Neural crest cell (in vitro differentiated cells): Measurements from ENCODE around the gene FAM210A. TPM values are rescaled to one million over a fixed set of nuclear protein-coding genes. Genes with fewer than 3 reads are reported as not detected.

Experiments
- DNase-seq: peaks from one replicate; pipeline ENCODE4 v3.0.0; 2021; ENCODE audit warnings: low read depth, mixed read lengths, low spot score
- H3K27ac Mint-ChIP-seq: one replicate; pipeline ENCODE4 v1.8.0; 2021; ENCODE audit warnings: mild to moderate bottlenecking, mixed read lengths; ENCODE audit not compliant: unreplicated experiment
- H3K27me3 Mint-ChIP-seq: 2 replicates; pipeline ENCODE4 v1.8.0; 2021; ENCODE audit warnings: low read depth, mild to moderate bottlenecking, mixed read lengths
- H3K36me3 Mint-ChIP-seq: 2 replicates; pipeline ENCODE4 v1.8.0; 2021; ENCODE audit warnings: low read depth, mild to moderate bottlenecking, mixed read lengths
- H3K4me1 Mint-ChIP-seq: 2 replicates; pipeline ENCODE4 v1.8.0; 2021; ENCODE audit warnings: mixed read lengths
- H3K4me3 Mint-ChIP-seq: one replicate; pipeline ENCODE4 v1.8.0; 2021; ENCODE audit warnings: mild to moderate bottlenecking, mixed read lengths
- H3K9me3 Mint-ChIP-seq: 2 replicates; pipeline ENCODE4 v1.8.0; 2021; ENCODE audit warnings: mixed read lengths
- total RNA-seq: library from RNA; stranded (reverse); gene quantifications from 2 replicates; pipeline ENCODE4 v1.2.1, GENCODE V29; 2021
- TF ChIP-seq, protein P1 (sequence below): fragments of 200-600 bp; sonication (generic); conservative IDR thresholded peaks from 2 replicates; pipeline ENCODE4 v1.5.0; 2021; ENCODE audit warnings: antibody characterized with exemption, mild to moderate bottlenecking

The FAM210A gene
- total RNA-seq, 1 donor from 2014 or later = 15.1 TPM

DNA sequence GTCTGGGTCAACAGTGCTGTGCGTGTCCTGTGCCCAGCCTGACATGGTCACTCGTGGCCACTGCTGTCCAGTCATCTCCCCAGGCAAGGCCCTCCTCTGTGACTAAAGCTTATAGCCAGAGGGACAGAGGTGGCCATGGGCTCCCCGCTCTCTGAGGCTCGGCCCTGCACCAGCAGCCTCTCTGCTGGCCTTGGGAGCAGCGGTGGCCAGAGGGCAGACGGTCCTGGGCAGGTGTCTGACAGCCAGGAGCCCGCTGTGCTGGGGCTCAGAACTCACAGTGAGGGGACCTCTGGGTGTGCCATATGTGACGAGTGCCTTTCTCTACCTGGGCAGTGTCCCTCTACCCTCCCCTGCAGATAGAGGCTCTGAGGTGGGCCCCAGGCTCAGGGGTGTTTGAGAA is 98.7 kb downstream of the FAM210A start:
- H3K36me3 Mint-ChIP-seq = no peaks in the 10 kb centered on the region
- no peaks in the 10 kb centered on the region for H3K27me3 Mint-ChIP-seq
- DNase-seq = no peak
- no peaks in the 10 kb centered on the region for H3K9me3 Mint-ChIP-seq
- H3K4me1 Mint-ChIP-seq = peaks cover 5% of the 10 kb centered on the region
- TF ChIP-seq, protein P1, sequence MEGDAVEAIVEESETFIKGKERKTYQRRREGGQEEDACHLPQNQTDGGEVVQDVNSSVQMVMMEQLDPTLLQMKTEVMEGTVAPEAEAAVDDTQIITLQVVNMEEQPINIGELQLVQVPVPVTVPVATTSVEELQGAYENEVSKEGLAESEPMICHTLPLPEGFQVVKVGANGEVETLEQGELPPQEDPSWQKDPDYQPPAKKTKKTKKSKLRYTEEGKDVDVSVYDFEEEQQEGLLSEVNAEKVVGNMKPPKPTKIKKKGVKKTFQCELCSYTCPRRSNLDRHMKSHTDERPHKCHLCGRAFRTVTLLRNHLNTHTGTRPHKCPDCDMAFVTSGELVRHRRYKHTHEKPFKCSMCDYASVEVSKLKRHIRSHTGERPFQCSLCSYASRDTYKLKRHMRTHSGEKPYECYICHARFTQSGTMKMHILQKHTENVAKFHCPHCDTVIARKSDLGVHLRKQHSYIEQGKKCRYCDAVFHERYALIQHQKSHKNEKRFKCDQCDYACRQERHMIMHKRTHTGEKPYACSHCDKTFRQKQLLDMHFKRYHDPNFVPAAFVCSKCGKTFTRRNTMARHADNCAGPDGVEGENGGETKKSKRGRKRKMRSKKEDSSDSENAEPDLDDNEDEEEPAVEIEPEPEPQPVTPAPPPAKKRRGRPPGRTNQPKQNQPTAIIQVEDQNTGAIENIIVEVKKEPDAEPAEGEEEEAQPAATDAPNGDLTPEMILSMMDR = no peak
- no peak overlapping the region for H3K27ac Mint-ChIP-seq
- H3K4me3 Mint-ChIP-seq = no peak overlapping the region

DNA sequence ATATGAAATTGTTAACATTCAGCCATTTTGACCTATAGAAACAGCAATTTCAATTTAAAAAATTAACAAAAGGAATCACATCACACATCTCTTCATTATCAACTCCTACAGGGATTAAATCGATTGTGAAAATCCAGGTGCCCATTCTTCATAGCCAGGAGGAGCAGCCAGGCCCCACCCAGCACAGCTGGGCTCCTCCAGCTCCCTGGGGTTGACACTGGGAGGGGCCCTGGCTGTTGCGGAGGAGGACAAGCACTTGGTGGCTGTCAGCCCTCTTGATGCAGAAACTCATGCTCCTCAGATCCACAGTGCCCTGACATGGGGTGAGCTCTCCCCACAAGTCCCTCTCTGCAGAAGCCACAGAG is 99.8 kb downstream of the FAM210A start:
- no peak for DNase-seq
- H3K36me3 Mint-ChIP-seq = no peaks in the 10 kb centered on the region
- H3K27me3 Mint-ChIP-seq = no peaks in the 10 kb centered on the region
- no peak overlapping the region for H3K27ac Mint-ChIP-seq
- no peak overlapping the region for H3K4me3 Mint-ChIP-seq
- TF ChIP-seq, protein P1 = no peak
- H3K4me1 Mint-ChIP-seq = peaks cover 5% of the 10 kb centered on the region
- no peaks in the 10 kb centered on the region for H3K9me3 Mint-ChIP-seq

DNA sequence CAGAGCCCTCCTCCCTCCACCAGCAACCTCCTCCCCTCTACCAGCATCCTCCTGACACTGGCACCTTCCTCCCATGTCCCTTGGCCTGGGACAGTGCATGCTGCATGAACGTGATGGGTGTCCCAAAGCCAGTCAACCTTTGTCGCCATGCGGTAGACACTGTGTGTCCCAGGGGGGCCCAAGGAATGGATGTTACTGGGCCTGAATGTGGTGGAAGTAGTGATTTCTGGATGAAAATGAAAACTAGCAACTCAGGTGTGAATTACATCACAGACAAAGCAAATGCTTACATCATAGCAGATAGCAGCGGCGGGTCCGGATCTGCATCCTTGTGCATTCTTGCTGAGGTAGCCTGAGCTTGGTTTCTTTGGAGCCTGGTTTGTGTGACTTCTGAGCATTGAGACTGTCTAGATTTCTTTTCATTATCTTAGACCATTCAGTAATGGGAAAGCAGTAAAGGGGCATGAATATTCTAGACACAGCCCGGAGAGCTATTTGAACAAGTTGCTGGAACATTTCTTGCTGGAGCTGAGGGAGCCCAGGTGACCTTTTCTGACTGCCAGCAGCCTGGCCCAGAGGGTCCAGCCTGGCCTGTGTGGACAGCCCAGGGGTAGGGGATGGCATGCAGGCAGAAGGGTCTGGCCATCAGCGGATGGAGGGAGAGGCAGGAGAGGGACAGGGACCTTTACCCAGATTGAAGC is 100.4 kb downstream of the FAM210A start:
- H3K4me1 Mint-ChIP-seq = peaks cover 5% of the 10 kb centered on the region
- no peak overlapping the region for H3K27ac Mint-ChIP-seq
- TF ChIP-seq, protein P1 = no peak
- no peak overlapping the region for H3K4me3 Mint-ChIP-seq
- no peaks in the 10 kb centered on the region for H3K27me3 Mint-ChIP-seq
- DNase-seq = no peak
- H3K9me3 Mint-ChIP-seq = no peaks in the 10 kb centered on the region
- no peaks in the 10 kb centered on the region for H3K36me3 Mint-ChIP-seq

DNA sequence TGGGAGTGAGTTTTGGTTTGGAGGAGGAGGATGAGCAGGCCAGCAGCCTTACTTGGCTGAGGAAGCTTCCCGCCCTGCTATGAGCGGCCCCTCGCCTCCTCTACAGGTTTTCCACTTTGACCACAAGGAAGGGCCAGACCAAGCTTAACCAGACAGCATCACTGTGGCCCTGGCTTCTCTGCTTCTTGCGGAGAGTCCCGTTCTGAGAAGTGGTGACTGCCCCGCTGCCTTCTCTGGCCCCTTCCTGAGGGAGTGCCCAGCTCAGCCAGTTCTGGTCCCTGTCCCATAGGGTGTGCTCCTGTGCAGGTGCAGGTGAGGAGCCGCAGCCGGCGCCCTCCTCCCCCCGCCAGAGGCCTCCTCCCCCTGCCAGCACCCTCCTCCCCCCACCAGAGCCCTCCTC is 101.0 kb downstream of the FAM210A start:
- H3K27me3 Mint-ChIP-seq = no peaks in the 10 kb centered on the region
- no peaks in the 10 kb centered on the region for H3K36me3 Mint-ChIP-seq
- TF ChIP-seq, protein P1 = no peak
- no peak overlapping the region for H3K4me3 Mint-ChIP-seq
- H3K27ac Mint-ChIP-seq = no peak overlapping the region
- H3K9me3 Mint-ChIP-seq = no peaks in the 10 kb centered on the region
- no peak for DNase-seq
- peaks cover 5% of the 10 kb centered on the region for H3K4me1 Mint-ChIP-seq

DNA sequence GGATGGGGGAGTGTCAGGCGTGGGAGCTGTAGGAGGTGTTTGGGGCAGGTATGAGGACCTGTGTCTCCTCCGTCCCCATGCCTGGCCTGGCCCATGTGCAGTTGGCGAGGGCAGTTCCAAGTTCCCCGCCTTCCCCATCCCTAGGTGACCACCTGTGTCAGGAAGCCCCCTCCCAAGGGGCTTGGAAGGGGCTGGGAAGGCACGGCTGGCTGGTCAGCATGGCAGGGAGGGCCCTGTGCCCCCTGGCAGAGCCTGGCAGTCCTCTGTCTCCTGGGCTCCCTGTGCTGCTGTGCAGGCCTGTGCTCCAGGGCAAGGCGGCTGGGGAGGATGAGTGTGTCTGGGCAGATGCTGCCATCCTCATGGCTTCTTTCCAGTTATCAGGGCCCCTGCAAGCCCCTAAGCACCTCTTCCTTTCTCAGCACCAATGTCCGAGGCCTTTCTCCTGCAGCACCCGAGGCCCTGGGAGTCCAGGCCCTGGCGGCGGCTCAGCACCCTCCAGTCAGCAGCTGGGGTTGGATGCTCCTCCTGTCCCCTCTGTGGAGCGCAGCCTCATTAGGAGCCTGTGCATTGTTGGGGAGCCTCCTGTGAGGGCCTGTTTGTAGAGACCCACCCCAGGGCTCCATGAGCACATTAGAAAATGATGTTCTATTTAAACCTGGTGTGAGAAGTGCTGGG is 101.7 kb downstream of the FAM210A start:
- Mint-ChIP-seq H3K4me1 (no peaks in the 10 kb centered on the region), H3K9me3 (no peaks in the 10 kb centered on the region), H3K27ac (no peak overlapping the region), H3K4me3 (no peak overlapping the region), H3K27me3 (no peaks in the 10 kb centered on the region), H3K36me3 (no peaks in the 10 kb centered on the region)
- TF ChIP-seq, protein P1 = no peak
- DNase-seq = no peak
